GM18951 (cell line): ENCODE measurements around the gene TMPRSS5.

ENCODE experiments used
- POLR2A ChIP-seq: IDR thresholded peaks from 4 replicates; pipeline ENCODE4 v1.6.1; 2011; ENCODE audit warnings: mild to moderate bottlenecking; ENCODE audit not compliant: insufficient read length, insufficient read depth; ENCODE audit errors: extremely low read depth
- in situ Hi-C: fragments of 300-500 bp; cut with MboI; formaldehyde crosslinking; loops from one replicate; pipeline ENCODE4 v1.12.0; 2022; ENCODE audit warnings: low sequenced_read_pairs, mixed read lengths, inconsistent platforms; ENCODE audit not compliant: unreplicated experiment

Gene TMPRSS5

GRCh38 chr11:113645593-113646349, 60.3 kb downstream of the TMPRSS5 start:
- in situ Hi-C loops, result no loop called here
- TF ChIP-seq POLR2A, result no peak

GRCh38 chr11:113644605-113645004, 61.5 kb downstream of the TMPRSS5 start:
- in situ Hi-C loops, result no loop called here

GRCh38 chr11:113643701-113644100, 62.4 kb downstream of the TMPRSS5 start:
- in situ Hi-C loops, result no loop called here
- no peak for TF ChIP-seq POLR2A

More at GRCh38 chr11:113644605-113645004, 61.5 kb downstream of the TMPRSS5 start:
- TF ChIP-seq POLR2A, result no peak

GRCh38 chr11:113643006-113643585, 63.0 kb downstream of the TMPRSS5 start:
- no peak for TF ChIP-seq POLR2A
- in situ Hi-C loops, result no loop called here

- no peak for TF ChIP-seq POLR2A
These were observed 64.0 kb downstream of the TMPRSS5 start for GRCh38 chr11:113642090-113642489.

GRCh38 chr11:113638376-113638775, 67.7 kb downstream of the TMPRSS5 start:
- in situ Hi-C loops, result no loop called here
- TF ChIP-seq POLR2A, result no peak

More at GRCh38 chr11:113642090-113642489, 64.0 kb downstream of the TMPRSS5 start:
- in situ Hi-C loops, result no loop called here

- no peak for TF ChIP-seq POLR2A
- in situ Hi-C loops, result no loop called here
These were observed 68.5 kb downstream of the TMPRSS5 start for GRCh38 chr11:113637636-113638035.
